HTR-8/SVneo (cell line): ENCODE measurements around the gene NRROS.
"Not testable (repeated sequence)": the region's sequence is repeated elsewhere in the genome, so short reads cannot be mapped to it uniquely, and the experiment has no call there.

ENCODE experiments used
- DNase-seq: peaks from one replicate; pipeline ENCODE4 v3.0.0; 2011; ENCODE audit warnings: low spot score, mixed read lengths; ENCODE audit not compliant: insufficient read length
- FAIRE-seq: peaks from 2 replicates; lab custom pipeline; 2011; peaks lifted over from hg19 to GRCh38; lab: Jason Lieb, UNC

The NRROS gene

GRCh38 chr3:196639483-196640296, at the start of gene NRROS:
NRROS (plus strand) TSS chr3:196639694; CDS start chr3:196654540, 14,846 bp downstream.
- no peak for DNase-seq

DNA sequence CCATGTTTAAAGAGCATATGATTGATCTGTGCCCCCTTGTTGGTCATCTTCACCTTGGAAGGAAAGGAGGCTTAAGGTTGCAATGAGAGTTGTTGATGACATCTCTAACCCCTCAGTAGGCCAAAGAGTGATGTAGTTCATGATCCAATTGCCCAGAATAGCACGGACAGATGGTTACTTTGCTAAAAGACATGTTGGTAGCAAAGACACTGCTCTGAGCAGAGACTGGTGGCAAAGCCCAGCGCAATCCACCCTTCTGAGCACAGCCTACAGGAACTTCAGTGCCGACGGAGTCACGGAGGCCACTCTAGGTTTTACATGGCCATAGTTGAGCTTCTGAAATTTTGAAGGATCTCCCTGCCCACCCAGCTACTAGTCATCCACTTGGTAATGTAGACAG, 49.2 kb upstream of the NRROS start:
- FAIRE-seq (no peak), DNase-seq (no peak)

More at GRCh38 chr3:196639483-196640296, at the start of gene NRROS:
- FAIRE-seq = no peak

DNA sequence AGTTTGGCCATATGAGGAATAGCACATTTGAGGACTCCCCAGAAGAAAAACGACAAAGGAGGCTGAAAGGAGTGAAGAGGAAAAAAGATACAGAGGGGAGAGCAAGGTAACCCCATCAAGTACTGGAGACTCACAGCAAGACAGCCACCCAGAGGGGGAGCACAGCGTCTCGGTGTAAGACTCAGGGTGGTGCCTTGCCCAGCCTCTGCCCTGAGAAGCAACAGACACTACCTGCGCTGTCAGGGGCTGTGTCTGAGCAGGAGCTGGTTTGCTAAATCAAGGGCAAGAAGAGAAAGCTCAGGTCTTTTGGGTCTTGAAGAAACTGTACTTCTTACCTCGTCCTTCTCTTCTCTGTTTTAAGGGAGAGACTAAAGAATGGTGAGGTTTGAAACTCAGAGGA, 43.1 kb upstream of the NRROS start:
- DNase-seq = peak; percentile 31
- FAIRE-seq = no peak

GRCh38 chr3:196597971-196598733, 41.3 kb upstream of the NRROS start:
- DNase-seq, FAIRE-seq: not testable (repeated sequence)

DNA sequence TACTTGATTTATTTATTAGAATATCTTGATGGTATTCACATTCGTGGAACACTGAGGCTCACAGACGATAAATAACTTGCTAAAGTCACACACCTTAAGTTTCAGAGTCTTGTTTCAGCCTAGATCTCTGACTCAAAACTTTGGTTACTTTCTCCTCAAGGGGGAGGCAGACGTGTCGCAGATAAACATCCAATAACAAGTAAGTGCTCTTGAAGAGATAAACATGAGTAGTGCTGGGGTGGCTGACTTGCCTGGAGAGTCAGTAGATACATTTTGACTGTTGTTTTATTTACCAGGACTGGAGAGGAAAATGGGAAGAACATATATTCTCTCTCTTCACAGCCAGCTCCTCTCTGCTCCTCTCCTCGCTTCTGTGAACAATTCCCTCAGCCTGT, 39.8 kb upstream of the NRROS start:
- FAIRE-seq (no peak), DNase-seq (no peak)

DNA sequence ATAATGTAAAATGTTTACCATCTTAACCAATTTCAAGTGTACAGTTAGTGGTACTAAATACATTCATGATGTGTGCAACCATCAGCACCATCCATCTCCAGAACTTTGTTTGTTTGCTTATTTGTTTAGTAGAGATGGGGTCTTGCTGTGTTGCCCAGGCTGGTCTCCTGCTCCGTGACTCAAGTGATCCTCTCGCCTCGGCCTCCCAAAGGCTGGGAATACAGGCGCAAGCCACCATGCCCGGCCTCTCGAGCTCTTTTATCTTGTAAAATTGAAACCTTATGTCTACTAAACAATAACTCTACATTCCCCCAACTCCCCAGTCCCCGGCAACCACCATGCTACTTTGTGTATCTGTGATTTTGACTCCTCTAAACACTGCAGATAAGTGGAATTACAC, 39.1 kb upstream of the NRROS start:
- FAIRE-seq (no peak), DNase-seq (no peak)

DNA sequence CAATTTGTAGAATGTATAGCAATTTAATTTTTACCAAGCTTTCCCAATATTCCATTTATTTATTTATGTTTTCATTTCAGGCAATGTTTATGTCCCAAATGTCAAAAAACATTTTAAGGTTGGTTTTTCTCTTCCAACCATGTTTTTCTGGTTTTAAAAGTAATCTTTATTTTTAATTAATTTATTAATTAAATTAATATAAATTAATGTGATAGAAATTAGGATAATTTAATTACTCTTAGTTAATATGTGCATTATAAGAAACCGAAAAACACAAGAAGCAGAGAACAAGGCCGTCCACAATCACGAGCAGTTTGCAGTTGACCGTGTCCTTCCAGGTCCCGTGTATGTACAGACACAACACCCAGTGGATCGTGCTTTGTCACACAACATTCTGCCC, 36.8 kb upstream of the NRROS start:
- FAIRE-seq = no peak
- DNase-seq = no peak

DNA sequence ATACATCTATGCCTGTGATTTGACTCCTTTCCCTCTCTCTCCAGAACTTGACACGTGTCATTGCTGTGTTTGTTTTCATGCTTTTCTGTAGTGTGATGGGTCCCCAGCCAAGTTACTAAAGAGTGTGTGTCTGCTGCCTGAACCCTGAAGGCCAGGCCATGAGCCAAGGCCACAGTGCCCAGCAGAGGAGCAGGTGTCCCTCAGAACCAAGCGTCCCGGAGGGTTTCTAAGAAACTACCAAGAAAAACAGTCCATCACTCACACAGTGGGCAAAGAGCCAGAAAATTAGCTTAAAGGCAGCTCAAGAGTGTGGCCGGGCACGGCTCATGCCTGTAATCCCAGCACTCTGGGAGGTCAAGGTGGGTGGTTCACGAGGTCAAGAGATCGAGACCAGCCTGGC, 35.8 kb upstream of the NRROS start:
- no peak for FAIRE-seq
- DNase-seq = no peak

DNA sequence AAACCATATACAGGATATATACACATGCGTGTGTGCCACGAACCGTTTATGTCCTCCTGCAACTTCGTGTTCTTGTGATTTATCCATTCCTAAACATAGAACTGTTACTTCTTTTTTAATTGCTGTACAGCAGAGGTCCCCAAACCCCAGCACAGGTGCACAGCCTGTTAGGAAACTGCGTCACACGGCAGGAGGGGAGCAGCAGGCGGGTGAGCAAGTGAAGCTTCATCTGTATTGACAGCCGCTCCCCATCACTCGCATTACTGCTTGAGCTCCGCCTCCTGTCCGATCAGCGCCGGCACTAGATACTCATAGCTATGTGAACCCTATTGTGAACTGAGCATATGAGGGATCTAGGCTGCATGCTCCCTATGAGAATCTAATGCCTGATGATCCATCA, 34.9 kb upstream of the NRROS start:
- FAIRE-seq (no peak), DNase-seq (no peak)

DNA sequence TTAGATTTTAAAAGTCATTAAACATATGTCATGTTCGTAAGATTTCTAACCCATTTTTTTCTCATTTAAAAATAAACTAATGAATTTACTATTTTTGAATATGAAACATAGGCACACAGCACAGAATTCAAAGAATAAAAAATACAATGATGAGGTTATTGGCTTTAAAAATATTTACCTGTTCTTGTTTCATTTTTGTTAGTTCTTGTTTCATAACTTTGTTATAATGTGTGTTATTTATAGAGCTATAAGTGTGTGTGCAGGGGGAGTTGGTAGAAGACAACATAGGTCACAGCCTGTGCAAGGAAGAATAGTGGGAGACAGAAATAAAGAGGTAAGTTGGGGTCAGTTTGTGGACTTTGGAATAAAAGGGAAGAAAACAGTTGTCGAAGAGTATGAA, 30.8 kb upstream of the NRROS start:
- no peak for FAIRE-seq
- no peak for DNase-seq

DNA sequence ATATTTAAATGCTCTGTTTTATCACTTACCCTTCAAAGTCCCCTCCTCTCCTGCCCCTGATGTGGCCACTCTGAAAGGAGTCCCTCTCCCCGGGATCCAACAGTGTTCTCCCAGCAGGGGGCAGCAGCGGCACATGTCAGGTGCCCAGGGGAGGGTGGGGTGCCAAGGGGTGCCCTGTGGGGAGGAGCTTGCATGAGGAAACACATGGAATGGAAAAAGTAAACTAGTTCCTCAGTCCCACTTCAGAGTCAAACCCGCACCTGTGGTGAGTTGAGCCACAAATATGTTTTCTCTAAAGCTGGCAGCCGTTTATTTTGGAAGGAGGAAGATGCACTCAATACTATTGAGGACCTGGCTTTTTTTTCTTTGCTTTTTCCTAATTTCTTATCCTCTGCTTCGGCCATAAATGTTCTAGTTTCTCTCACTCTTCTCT, 30.1 kb upstream of the NRROS start:
- FAIRE-seq = peak; percentile 23
- DNase-seq = peak; percentile 93

DNA sequence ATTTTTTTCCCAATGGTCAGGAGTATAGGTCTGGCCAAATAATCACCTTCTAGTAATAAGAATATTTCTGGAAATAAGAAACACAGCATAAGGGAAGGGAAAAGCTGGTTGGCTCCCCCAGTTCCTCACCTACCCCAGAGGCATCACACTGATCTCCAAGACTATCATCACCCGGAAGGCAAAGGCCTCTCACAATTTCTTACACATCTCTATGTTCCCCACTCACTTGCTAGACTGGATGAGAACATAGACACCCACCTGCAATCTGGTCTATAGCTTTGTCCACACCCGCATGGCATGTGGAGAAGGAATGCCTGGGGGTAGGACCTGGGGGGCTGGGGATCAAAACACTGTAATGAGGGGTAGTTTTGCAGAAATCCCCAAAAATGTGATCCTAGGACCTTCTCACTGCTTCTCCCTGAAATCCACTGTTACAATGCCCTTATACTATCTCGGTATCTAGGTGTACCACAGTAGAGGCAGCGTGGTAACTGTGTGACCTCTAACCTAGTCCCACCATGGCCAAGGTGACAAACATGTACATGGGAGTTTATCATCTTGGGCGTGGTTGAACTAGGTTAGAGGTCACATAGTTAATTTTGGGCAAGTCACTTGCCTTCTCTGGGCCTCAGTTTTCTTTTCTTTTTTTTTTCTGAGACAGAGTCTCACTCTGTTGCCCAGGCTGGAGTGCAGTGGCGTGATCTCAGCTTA, 29.5 kb upstream of the NRROS start:
- DNase-seq (no peak), FAIRE-seq (no peak)

- no peak for FAIRE-seq
- no peak for DNase-seq
Measured at GRCh38 chr3:196611761-196612483, 27.6 kb upstream of the NRROS start.

- not testable (repeated sequence) for DNase-seq, FAIRE-seq
Measured at GRCh38 chr3:196615234-196615633, 24.3 kb upstream of the NRROS start.

DNA sequence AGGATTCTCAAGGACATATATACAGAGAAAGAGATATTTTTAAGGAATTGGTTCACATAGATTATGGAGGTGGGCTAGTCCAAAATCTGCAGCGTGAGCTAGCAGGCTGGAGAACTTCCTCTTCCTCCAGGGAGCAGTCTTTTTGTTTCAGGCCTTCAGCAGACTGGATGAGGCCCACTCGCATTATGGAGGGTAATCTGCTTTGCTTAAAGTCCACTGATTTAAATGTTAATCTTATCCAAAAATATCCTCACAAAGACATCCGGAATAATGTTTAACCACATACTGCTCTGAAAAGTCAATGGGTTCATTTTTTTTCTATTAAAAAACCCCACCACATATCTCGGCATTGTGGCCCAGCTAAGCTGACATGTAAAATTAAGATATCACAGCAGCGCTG, 22.2 kb upstream of the NRROS start:
- DNase-seq = no peak
- no peak for FAIRE-seq

GRCh38 chr3:196619223-196619622, 20.3 kb upstream of the NRROS start:
- DNase-seq = no peak
- no peak for FAIRE-seq

GRCh38 chr3:196619627-196620026, 19.9 kb upstream of the NRROS start:
- not testable (repeated sequence) for FAIRE-seq, DNase-seq

DNA sequence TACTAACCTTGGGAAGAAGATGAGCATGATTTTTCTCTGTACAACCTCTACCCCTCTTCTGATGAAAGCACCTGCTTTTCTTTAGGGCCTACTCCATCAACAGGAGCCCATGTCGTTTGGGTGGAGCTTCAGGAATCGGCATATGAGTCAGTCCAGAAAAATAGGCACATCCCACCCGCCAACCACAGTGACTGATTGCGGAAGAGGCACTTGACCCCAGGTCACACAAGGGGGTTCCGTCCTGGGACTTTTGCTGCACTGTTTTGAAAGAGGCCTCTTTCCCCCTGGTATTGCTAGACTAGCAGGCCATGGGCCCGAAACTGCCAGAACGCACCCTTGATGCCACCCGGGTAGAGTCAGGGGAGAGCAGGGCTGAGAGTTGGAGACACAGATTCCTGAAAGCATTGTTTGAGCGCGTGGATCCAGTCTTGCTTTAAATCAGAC, 19.3 kb upstream of the NRROS start:
- FAIRE-seq = no peak
- DNase-seq = no peak

- DNase-seq = no peak
- no peak for FAIRE-seq
Measured at GRCh38 chr3:196620684-196621083, 18.8 kb upstream of the NRROS start.

DNA sequence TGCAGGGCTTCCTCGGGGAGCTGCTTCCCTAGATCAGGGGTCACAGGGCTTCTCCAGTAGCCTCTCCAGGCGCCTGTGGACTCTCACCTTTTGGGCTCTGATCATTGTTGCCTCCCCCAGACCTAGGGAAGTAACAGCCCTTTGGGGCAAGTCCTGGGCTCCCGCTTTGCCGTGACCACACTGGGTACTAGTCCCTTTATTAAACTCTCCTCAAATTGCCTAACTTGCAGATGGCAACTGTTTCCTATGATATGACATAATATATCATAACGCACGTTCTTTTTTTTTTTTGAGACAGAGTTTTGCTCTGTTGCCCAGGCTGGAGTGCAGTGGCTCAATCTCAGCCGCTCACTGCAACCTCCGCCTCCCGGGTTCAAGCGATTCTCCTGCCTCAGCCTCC, 17.9 kb upstream of the NRROS start:
- FAIRE-seq = no peak
- no peak for DNase-seq
